NCI-H69 (cell line): Measurements from ENCODE around the gene NLRP1.
A peak's percentile ranks its signal among the peaks of the same experiment; 100 is the strongest.
"Not testable (repeated sequence)": the region's sequence is repeated elsewhere in the genome, so short reads cannot be mapped to it uniquely, and the experiment has no call there.

Experiments
- DNase-seq: peaks from one replicate; lab custom pipeline; 2025; lab: John Stamatoyannopoulos, UW

The NLRP1 gene

GRCh38 chr17:5587438-5588032 is 3.2 kb upstream of the NLRP1 start:
- peak; percentile 69 for DNase-seq

DNA sequence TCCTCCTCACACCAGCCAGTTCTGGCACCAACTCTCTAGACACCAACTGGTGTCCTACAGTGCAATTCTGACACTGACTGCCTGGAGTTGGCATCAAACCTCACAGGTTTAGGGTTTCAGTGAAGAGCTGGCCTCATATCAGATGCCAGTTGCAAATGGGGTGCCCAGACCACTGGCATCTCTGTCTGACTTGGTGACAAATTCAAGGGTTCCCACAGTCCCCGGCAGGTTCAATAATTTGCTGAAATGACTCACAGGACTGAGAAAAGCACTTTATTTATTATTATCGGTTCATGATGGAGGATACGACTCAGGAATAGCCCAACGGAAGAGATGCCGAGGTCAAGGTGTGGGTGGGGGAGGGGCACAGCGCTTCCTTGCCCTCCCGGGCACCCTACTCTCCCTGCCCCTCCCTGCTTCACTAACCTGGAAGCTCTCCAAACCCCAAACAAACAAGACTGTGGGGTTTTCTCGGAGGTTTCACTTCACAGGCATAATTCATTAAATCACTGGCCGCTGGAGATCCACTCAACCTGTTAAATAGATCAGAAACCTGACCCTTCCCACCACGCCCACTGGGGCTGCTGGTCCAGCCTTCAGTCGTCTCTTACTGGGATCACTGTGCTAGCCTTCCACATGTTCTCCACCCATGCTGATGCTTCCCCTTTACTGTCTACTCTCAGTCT is 1.7 kb upstream of the NLRP1 start:
- peak; percentile 56 for DNase-seq

GRCh38 chr17:5585287-5585794 is 1.0 kb upstream of the NLRP1 start:
- DNase-seq, result no peak

DNA sequence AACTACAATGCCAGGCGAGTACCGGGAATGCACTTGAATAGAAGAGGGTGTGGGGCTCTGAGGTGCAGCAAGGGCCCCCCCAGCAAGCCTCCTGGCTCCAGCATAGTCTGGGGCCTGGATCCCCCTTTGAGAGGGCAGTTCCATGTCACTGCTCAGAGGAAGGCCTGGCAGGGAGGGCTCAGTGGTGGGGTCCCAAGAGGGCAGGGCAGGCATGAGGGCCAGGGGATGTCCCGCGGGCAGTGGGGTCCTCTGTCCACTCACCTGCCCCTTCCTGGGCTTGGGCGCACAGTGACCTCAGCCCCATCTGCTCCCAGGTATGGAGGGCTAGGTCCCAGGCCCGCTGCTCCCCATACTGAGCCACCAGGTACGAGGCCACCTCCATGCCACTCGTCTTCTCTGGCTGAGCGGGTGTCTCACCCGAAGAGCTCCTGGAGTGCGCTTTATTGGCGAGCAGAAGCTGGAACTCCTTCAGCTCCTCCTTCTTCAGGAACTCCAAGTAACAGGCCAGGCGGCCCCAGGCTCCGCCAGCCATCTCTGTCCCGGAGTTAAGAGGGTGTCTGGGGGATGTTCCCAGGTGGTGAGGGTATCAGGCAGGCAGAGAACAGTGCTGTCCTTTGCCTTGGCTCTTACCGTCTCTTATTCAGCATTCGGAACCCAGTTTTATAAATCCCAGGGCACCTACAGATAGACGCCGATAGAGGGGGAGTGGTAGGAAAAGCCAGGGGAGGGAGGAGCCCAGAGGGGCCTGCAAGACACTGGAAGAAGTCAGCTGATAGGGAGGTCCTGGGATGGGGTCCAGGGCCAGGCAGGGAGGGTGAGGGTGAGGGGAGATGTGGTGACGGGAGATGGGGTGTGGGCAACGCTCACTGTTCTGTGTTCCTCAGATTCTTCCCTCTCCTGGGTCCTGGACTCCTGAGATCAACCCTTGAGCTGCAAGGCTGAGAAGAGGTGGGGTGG is 605 bp downstream of the NLRP1 start:
- DNase-seq, result no peak

GRCh38 chr17:5582209-5583185 is 1.8 kb downstream of the NLRP1 start:
- DNase-seq, result no peak

DNA sequence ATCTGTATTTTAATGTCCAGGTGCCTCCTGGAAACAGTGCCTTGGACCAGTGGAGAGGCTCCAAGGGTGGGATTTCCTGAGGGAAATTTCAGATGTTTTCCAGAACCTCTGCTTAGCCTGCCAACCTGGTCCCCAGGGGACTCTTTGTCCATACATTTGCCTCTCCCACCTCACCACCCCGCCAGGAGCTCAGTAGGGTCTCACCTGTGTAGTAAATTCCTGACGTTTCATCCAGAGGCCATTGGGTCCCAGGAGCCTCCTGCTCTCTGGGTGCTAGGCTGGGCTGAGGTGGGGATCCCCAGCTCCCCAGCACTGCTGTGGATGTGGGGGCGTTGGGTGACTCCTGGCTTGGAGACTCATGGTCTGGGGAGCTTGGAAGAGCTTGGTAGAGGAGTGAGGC is 2.7 kb downstream of the NLRP1 start:
- DNase-seq, result peak; percentile 0

DNA sequence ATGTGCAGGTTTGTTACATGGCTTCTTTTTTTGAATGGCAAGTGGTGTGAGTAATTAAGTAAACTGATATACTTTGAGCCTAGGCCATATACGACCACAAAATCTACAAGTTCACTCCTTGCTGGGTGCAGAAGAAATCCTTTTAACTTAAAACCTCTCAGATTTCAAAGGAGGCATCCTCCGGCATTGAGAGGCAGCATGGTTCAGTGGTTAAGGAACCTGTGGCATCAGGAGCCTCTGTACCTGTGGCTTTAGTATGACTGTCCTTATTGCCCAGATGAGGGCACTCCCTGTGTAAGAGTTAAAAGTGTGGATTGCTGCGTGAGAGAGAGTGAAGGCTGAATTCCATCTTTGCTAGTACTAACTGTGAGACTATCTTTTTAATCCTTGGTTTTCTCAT is 3.3 kb downstream of the NLRP1 start:
- DNase-seq, result no peak

DNA sequence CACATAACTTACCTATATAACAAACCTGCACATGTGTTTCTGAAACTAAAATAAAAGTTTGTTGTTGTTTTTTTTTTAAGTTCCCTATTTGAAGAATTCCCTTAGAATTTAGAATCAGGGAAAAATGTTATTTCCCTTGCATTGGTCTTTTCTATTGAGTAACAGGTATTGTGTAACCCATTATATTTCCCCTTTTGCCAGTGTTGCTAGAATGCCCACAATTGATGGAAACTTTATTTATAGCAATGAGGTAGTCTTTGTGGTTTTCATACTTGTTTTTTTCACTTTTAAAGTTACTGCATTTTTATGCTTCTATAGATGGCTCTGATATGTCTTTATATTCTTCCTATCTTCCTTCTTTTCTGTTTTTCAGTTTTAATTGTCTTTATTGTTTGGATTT is 3.9 kb downstream of the NLRP1 start:
- no peak for DNase-seq

- not testable (repeated sequence) for DNase-seq
These were observed 5.5 kb downstream of the NLRP1 start for GRCh38 chr17:5578768-5579167.

DNA sequence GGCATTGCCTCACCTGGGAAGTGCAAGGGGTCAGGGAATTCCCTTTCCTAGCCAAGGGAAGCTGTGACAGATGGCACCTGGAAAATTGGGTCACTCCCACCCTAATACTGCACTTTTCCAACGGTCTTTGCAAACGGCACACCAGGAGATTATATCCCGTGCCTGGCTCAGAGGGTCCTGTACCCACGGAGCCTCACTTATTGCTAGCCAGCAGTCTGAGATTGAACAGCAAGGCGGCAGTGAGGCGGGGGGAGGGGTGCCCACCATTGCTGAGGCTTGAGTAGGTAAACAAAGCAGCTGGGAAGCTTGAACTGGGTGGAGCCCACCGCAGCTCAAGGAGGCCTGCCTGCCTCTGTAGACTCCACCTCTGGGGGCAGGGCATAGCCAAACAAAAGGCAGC is 11.3 kb downstream of the NLRP1 start:
- DNase-seq, result not testable (repeated sequence)

GRCh38 chr17:5571281-5571680 is 13.0 kb downstream of the NLRP1 start:
- DNase-seq, result no peak

DNA sequence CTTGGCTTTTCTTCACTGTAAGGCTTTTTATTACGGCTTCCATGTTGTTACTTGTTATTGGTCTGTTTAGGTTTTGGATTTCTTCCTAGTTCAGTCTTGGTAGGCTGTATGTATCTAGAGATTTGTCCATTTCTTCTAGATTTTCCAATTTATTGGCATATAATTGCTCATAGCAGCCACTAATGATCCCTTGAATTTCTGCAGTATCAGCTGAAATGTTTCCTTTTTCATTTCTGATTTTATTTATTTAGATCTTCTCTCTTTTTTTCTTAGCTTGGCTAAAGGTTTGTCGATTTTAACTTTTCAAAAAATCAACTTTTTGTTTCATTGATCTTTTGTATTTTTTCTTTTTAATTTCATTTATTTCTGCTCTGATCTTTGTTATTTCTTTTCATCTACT is 18.5 kb downstream of the NLRP1 start:
- DNase-seq, result no peak

- DNase-seq, result no peak
These were observed 20.9 kb downstream of the NLRP1 start for GRCh38 chr17:5563456-5563855.

- DNase-seq, result no peak
These were observed 21.5 kb downstream of the NLRP1 start for GRCh38 chr17:5562661-5563360.

DNA sequence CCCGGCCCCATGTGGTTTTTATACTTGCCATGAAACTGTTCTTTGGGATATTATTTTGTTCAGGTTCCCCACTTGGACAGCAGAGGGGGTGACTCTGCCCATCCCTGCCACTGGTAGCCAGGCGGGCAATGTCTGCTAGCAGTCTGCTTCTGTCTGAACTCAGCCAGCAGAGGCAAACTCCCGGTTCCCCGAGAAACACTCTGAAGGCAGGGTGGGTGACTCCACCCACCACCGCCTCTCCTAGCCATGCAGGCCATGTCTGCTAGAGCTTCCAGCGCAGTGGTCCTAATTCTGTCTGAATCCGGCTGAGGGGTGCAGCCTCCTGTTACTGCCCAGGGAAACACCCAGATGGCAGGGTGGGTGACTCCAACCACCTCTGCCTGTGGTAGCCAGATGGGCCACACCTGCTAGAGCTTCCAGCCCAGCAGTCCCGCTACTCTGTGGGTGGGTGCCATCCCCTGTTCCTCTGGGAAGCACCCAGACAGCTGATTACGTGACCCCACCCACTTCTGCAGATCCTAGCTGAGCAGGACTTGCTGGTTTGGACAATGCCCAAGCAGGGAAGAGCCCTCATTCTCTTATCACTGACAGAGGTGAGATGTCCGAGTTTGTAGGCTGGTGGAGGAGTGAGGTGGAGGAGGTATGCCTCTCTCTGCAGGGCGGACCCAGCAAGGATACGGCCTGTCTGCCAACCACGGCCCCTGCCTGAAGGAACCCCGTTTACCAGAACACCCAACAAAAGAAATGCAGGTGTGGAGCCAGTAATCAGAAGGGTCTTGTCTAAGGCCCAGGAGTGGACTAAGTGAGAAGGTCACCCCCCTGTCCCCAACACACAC is 22.4 kb downstream of the NLRP1 start:
- no peak for DNase-seq

GRCh38 chr17:5560361-5560988 is 23.8 kb downstream of the NLRP1 start:
- no peak for DNase-seq

- DNase-seq, result no peak
These were observed 25.2 kb downstream of the NLRP1 start for GRCh38 chr17:5558815-5559785.

DNA sequence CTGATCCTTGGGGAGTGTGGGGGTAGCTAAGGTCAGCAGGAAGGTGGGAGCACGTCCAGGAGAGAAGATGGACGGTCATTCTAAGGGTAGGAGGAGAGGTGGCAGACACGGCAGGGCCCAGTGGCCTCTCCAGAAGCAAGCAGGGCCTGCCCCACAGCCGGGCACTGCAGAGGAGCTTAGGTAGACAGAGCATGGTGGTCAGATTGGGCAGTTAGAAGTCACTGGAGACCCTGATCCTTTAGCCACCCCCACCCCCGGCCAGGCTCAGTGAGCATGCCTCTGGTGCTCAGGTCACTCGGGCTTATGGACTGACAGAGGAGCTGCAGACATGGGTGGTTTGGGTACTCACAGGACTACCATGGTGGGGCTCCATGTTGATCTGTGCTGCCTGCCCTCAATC is 26.3 kb downstream of the NLRP1 start:
- DNase-seq, result no peak
